ENCODE measurements around the gene RABL3.

GRCh38 chr3:120659285-120659684, 83.0 kb downstream of the RABL3 start:
- TF ChIP-seq POLR2AphosphoS5 (IDR thresholded peaks at IDR 0.05; ENCODE audit: low read depth, low read length) (no peak), POLR2A (IDR thresholded peaks at IDR 0.05; ENCODE audit: low read depth, low read length) (no peak), TAF1 (IDR thresholded peaks at IDR 0.05; ENCODE audit: borderline replicate concordance, low read depth, low read length) (no peak)

Measured in GM12892 (cell line).